Brain microvascular endothelial cell (primary cell): Measurements from ENCODE around the gene ACKR2.

Experiments used
- DNase-seq: peaks from one replicate; pipeline ENCODE4 v3.0.0-alpha.2; 2020
- H3K27ac ChIP-seq: fragments of 250-450 bp; sonication (Bioruptor Pico); 2 replicates; pipeline ENCODE4 v1.5.1; 2020; ENCODE audit warnings: mild to moderate bottlenecking, moderate library complexity
- H3K27me3 ChIP-seq: fragments of 250-450 bp; sonication (Bioruptor Pico); replicated peaks from 2 replicates; pipeline ENCODE4 v1.5.1; 2020; ENCODE audit warnings: mild to moderate bottlenecking
- H3K36me3 ChIP-seq: fragments of 250-450 bp; sonication (Bioruptor Pico); replicated peaks from 2 replicates; pipeline ENCODE4 v1.5.1; 2020; ENCODE audit warnings: mild to moderate bottlenecking
- H3K4me3 ChIP-seq: 2 replicates; pipeline ENCODE4 v1.5.1; 2011; ENCODE audit warnings: low read depth, mild to moderate bottlenecking, control low read depth, low read length, moderate library complexity
- in situ Hi-C: cut with HindIII; loops from 2 replicates; pipeline ENCODE4 v1.10.0; 2017; ENCODE audit warnings: low sequenced_read_pairs, low pct_ligation_motif_present
- TF ChIP-seq, protein P1 (sequence below): IDR thresholded peaks from 2 replicates; pipeline ENCODE4 v1.5.1; 2011; ENCODE audit warnings: low read depth, mild to moderate bottlenecking, moderate library complexity, low read length, control low read depth, inconsistent platforms; ENCODE audit errors: missing control alignments

The ACKR2 gene

DNA sequence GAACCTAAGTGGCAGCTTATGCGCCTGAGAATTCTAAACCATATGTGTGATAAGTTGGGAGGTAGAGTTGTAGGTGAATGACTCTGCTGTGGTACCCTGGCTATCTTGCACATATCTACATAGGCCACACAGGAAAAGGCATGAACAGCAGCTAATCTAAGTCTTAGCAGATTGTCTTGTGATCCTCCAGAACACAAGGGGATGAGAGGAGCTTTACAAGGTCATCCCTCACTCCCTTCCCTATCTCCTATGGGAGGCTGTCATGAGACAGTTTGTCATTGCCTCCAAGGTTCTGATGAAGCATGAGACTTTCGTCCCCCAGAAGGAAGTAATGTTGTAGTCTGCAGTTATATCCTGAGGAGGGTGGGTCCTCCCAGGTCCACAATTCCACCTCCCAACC, 93.0 kb downstream of the ACKR2 start:
- no peak for DNase-seq
- in situ Hi-C loops, result no loop called here
- TF ChIP-seq, protein P1, sequence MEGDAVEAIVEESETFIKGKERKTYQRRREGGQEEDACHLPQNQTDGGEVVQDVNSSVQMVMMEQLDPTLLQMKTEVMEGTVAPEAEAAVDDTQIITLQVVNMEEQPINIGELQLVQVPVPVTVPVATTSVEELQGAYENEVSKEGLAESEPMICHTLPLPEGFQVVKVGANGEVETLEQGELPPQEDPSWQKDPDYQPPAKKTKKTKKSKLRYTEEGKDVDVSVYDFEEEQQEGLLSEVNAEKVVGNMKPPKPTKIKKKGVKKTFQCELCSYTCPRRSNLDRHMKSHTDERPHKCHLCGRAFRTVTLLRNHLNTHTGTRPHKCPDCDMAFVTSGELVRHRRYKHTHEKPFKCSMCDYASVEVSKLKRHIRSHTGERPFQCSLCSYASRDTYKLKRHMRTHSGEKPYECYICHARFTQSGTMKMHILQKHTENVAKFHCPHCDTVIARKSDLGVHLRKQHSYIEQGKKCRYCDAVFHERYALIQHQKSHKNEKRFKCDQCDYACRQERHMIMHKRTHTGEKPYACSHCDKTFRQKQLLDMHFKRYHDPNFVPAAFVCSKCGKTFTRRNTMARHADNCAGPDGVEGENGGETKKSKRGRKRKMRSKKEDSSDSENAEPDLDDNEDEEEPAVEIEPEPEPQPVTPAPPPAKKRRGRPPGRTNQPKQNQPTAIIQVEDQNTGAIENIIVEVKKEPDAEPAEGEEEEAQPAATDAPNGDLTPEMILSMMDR, result no peak

DNA sequence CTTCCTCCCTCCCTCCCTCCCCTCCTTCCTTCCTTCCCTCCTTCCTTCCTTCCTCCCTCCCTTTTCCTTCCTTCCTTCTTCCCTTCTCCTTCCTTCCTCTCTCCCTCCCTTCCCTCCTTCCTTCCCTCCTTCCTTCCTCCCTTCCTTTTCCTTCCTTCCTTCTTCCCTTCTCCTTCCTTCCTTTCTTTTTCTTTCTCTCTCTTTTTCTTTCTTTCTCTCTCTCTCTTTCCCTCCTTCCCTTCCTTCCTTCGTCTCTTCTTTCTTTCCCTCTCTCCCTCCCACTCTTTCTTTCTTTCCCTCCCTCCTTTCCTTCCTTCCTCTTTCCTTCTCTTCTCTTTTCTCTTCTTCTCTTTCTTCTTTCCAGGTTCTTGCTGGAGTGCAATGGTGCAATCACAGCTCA, 94.8 kb downstream of the ACKR2 start:
- no peak for DNase-seq
- H3K27me3 ChIP-seq, result peaks cover 2% of the 10 kb centered on the region
- in situ Hi-C loops, result no loop called here
- no peaks in the 10 kb centered on the region for H3K36me3 ChIP-seq
- H3K4me3 ChIP-seq, result no peak overlapping the region
- H3K27ac ChIP-seq, result no peak overlapping the region
- TF ChIP-seq, protein P1, result no peak

More for the DNA sequence above, 93.0 kb downstream of the ACKR2 start:
- no peak overlapping the region for H3K27ac ChIP-seq
- H3K27me3 ChIP-seq, result peaks cover 2% of the 10 kb centered on the region
- H3K36me3 ChIP-seq, result no peaks in the 10 kb centered on the region
- no peak overlapping the region for H3K4me3 ChIP-seq

DNA sequence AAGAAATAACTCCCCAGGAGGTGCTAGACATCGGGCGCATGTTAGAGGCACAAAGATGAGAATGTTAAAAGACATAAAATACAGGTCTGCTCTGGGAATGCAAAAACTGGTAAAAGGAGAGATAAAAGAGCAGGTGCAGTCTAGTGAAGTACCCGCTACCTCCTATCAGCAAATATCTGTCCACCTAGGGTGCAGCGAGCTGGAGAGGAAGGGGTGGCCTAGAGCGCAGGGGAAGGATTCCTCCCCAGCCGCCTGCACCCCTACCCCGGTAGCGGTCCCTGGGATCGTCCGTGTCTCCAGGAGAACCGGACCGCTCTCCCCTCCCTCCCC, 96.5 kb downstream of the ACKR2 start:
- H3K27me3 ChIP-seq, result peaks cover 2% of the 10 kb centered on the region
- no peak for DNase-seq
- TF ChIP-seq, protein P1, result no peak
- peak overlapping the region; percentile 59 for H3K4me3 ChIP-seq
- H3K27ac ChIP-seq, result no peak overlapping the region
- no peaks in the 10 kb centered on the region for H3K36me3 ChIP-seq
- in situ Hi-C loops, result no loop called here

DNA sequence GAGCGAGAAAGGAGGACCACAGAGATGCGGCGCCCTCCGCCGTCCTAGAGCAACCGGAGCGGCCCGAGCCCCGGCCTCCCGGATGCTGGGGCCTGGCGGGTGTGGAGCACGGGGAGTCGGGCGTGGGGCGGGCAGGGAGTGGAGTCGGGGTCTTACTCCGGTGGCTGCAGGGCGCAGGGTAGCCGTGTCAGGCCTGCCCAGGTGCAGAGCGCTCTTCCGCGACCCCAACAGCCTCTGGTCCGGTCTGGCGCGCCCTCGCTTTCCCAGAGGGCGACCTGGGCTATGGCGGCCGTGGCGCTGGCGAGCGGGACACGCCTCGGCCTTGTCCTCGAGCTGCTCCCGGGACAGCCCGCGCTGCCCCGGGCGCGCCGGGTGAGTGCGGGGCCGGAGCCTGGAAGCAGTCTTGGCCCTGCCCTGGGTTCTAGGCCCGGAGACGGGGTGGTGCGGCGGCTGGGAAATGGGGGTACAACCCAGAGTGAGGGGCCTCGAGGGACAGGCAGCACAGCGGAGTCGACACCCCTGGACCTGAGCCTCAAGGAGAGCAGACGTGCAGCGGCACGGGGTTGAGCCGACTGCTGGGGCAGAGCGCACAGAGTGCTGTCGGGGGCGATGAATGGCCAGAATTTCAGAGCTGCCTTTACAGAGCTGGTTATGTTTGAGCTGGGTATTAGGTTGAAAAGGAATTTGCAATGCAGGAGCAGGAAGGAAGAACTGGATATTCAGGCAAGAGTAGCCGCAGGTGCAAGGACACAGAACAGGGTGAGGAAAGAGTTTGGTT, 97.0 kb downstream of the ACKR2 start, which contains the start of gene ZNF662:
Gene ZNF662 (plus strand): TSS at position 73 of the 778 bp plus-strand sequence. CDS start 1,973 bp downstream, outside the sequence.
- TF ChIP-seq, protein P1, result no peak
- Histone ChIP-seq H3K27ac (no peak within 1 kb of the TSS), H3K4me3 (peak within 1 kb of the TSS; percentile 59), H3K27me3 (peaks cover 2% of the 10 kb centered on the region), H3K36me3 (no peaks in the 10 kb centered on the region)
- DNase-seq, result no peak
- in situ Hi-C loops, result no loop called here

DNA sequence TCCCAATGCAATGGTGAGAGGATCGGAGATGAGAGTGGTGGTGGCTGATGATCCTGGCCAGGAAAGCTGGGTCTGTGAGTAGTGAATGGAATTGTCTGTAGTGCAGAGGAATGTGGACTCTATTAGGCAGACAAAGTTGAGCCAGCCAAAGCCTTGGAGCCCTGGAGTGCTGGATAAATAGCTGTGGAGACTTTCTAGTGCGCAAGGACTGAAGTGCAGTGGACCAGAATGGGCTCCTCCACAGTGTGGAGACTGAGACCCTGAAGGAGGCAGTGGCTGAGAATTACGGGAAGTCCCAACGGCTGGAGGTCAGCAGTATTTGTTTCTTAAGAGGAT, 97.6 kb downstream of the ACKR2 start:
- DNase-seq, result no peak
- H3K27me3 ChIP-seq, result peaks cover 2% of the 10 kb centered on the region
- TF ChIP-seq, protein P1, result no peak
- no peaks in the 10 kb centered on the region for H3K36me3 ChIP-seq
- in situ Hi-C loops, result no loop called here
- H3K4me3 ChIP-seq, result peak overlapping the region; percentile 59
- H3K27ac ChIP-seq, result no peak overlapping the region

DNA sequence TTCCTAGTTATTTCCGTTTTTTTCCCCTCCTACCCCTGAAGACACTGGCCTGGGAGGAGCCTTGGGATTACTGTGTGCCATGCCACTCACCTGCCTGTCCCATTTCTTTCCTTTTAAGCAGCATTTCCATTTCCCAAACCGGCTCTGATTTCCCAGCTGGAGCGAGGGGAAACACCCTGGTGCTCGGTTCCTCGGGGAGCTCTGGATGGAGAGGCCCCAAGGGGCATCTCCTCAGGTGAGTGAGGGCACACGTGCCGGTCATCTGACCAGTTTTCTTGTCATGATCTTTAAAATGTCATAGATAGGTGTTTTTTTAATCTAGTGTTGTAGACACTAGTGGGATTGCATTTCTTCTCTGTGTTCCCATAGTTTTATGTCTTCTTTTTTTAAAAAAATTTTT, 99.4 kb downstream of the ACKR2 start:
- in situ Hi-C loops, result no loop called here
- DNase-seq, result no peak
- no peak overlapping the region for H3K27ac ChIP-seq
- TF ChIP-seq, protein P1, result no peak
- H3K36me3 ChIP-seq, result no peaks in the 10 kb centered on the region
- peaks cover 2% of the 10 kb centered on the region for H3K27me3 ChIP-seq
- H3K4me3 ChIP-seq, result no peak overlapping the region
